ENCODE measurements around the gene SINHCAF. TPM values are rescaled to one million over a fixed set of nuclear protein-coding genes. Genes with fewer than 3 reads are reported as not detected.
A peak's percentile ranks its signal among the peaks of the same experiment; 100 is the strongest.
"Not testable (repeated sequence)": the region's sequence is repeated elsewhere in the genome, so short reads cannot be mapped to it uniquely, and the experiment has no call there.

SINHCAF gene
- total RNA-seq, 8 experiments from 2014 or later = 24.7 to 194 (median 74.6) TPM

DNA sequence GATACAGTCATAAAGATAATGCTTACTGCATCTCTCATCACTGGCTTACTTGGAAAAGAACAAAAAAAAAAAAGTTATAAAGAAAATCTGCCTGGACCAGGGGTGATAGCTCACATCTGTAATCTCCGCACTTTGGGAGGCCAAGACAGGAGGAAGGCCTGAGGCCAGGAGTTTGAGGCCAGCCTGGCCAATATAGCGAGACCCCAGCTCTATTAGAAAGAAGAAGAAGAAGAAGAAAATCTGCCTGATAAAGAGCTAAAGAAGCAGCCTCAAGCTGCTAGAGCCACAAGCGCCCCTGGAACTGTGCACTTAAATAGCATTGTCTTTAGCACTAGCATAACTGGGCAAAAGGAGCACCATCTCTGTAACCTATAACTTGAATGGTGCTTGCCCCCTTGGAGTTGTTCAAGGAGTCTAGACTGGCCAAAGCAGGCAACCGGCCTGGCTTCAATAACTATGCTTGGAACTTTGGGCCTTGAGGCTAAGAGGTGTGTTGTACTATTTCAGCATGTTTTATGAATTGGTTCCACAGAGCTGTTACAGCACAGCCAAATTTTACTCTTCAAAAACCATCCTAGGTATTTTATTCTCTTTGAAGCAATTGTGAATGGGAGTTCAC is 53.2 kb downstream of the SINHCAF start:
- H3K4me1 ChIP-seq (replicated peaks in 1 of 2) = no peaks in the 10 kb centered on the region
- H3K4me3 ChIP-seq = no peak overlapping the region
- H3K27ac ChIP-seq = no peak overlapping the region
- in situ Hi-C loops (cut with MboI; ENCODE audit: low pct_unique_long_range_greater_than_20kb in 2 of 9, low sequenced_read_pairs in 9 of 9, unreplicated experiment in 9 of 9) = loop anchor here in 2 of 9 experiments (25.0 kb wide), 2 partner anchors 365 to 435 kb away; no protein-coding TSS in a partner anchor
- 83 to 100% (median 95%) methylated on average over 1 to 3 of the region's 4 CpGs; no CpG with 5 or more reads in 3 of the 10 experiments for whole genome bisulfite sequencing, 10 experiments
- peak in 1 of 8 experiments; percentile 6 for ATAC-seq (replicated peaks in 6 of 8)

DNA sequence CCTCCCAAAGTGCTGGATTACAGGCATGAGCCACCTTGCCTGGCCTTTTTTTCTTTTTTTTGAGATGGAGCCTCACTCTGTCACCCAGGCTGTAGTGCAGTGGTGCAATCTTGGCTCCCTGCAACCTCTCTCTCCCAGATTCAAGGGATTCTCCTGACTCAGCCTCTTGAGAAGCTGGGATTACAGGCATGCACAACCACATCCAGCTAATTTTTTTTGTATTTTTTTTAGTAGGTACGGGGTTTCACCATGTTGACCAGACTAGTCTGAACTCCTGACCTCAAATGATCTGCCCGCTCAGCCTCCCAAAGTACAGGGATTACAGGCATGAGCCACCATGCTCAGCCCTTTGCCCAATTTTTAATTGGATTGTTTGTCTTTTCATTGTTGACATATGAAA is 58.0 kb downstream of the SINHCAF start:
- in situ Hi-C loops (cut with MboI; ENCODE audit: low pct_unique_long_range_greater_than_20kb in 2 of 9, low sequenced_read_pairs in 9 of 9, unreplicated experiment in 9 of 9) = loop anchor here in 2 of 9 experiments (25.0 kb wide), 2 partner anchors 369 to 431 kb away; no protein-coding TSS in a partner anchor
- 71 to 100% (median 94%) methylated on average over 2 of the region's 2 CpGs; no CpG with 5 or more reads in 1 of the 10 experiments for WGBS, 10 experiments
- no peak for ATAC-seq (replicated peaks in 6 of 8)
- no peak overlapping the region for H3K27ac ChIP-seq
- no peaks in the 10 kb centered on the region for H3K4me1 ChIP-seq (replicated peaks in 1 of 2)
- no peak overlapping the region for H3K4me3 ChIP-seq

DNA sequence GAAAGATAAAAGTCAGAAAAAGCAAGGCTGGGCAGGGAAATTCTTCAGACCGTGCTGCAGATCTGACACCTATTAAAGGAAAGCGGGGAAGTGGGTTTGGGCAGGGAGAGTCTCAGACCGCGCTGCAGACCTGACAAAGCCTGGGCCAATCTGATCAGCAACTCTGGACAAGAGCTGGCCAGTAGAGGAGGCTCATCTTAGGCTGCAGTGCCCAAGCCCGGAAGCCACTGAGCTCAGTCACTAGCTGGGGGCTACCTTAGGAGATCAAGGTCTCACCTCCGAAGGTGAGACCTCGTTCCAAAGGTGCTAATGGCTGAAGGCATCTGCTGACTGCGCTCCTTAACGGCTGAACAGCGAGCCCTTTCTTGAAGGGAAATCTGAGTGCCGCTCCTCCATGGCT is 60.2 kb downstream of the SINHCAF start:
- no peaks in the 10 kb centered on the region for H3K4me1 ChIP-seq (replicated peaks in 1 of 2)
- in situ Hi-C loops (cut with MboI; ENCODE audit: low pct_unique_long_range_greater_than_20kb in 2 of 9, low sequenced_read_pairs in 9 of 9, unreplicated experiment in 9 of 9) = loop anchor here in 2 of 9 experiments (25.0 kb wide), 2 partner anchors 372 to 428 kb away; no protein-coding TSS in a partner anchor
- WGBS, 10 experiments = 33 to 93% (median 88%) methylated on average over 1 to 7 of the region's 11 CpGs; no CpG with 5 or more reads in 1 of the 10 experiments
- no peak for ATAC-seq (replicated peaks in 6 of 8)
- no peak overlapping the region for H3K4me3 ChIP-seq
- H3K27ac ChIP-seq = no peak overlapping the region

DNA sequence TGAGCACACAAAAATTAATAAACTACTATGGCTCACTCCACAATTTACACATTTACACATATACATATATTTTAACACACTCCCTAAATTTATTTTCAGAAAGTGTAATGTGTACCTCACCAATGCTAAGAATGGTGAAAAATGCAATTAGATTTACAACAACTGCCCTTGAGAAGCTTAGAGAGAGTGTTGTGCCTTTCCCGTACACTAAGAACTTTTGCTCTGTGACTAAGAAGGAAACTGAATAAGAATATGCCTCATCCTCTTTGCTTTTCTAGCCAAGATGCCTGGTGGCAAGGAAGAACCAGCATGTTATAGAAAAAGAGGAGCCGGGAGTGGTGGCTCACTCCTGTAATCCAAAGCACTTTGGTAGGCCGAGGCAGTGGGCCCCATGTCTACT is 62.3 kb downstream of the SINHCAF start:
- ATAC-seq (replicated peaks in 6 of 8) = no peak
- in situ Hi-C loops (cut with MboI; ENCODE audit: low pct_unique_long_range_greater_than_20kb in 2 of 9, low sequenced_read_pairs in 9 of 9, unreplicated experiment in 9 of 9) = loop anchor here in 2 of 9 experiments (25.0 kb wide), 2 partner anchors 374 to 426 kb away; no protein-coding TSS in a partner anchor
- 56 to 100% (median 100%) methylated on average over 1 to 3 of the region's 3 CpGs; no CpG with 5 or more reads in 2 of the 10 experiments for WGBS, 10 experiments
- Histone ChIP-seq H3K4me1 (replicated peaks in 1 of 2) (peaks cover 0 to 2% of the 10 kb centered on the region in 2 donors), H3K27ac (no peak overlapping the region), H3K4me3 (no peak overlapping the region)

DNA sequence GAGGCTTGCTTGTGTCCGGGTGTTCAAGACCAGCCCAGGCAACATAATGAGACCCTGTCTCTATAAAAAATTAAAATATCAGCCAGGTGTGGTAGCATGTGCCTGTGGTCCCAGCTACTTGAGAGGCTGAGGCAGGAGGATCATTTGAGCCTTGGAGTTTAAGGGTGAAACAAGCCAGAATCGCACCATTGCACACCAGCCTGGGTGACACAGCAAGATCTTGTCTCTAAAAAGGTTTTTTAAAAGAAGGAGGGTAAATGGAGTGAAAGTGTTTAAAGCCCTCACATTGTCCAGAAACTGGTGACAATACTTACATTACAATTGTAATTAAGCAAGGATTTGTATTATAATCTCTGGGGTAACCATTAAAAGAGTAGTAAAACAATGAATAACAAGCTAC is 64.2 kb downstream of the SINHCAF start:
- H3K4me3 ChIP-seq = no peak overlapping the region
- ATAC-seq (replicated peaks in 6 of 8) = no peak
- in situ Hi-C loops (cut with MboI; ENCODE audit: low pct_unique_long_range_greater_than_20kb in 2 of 9, low sequenced_read_pairs in 9 of 9, unreplicated experiment in 9 of 9) = loop anchor here in 2 of 9 experiments (25.0 kb wide), 2 partner anchors 376 to 424 kb away; no protein-coding TSS in a partner anchor
- 14 to 100% (median 100%) methylated on average over 1 to 2 of the region's 2 CpGs; no CpG with 5 or more reads in 3 of the 10 experiments for WGBS, 10 experiments
- peaks cover 0 to 2% of the 10 kb centered on the region in 2 donors for H3K4me1 ChIP-seq (replicated peaks in 1 of 2)
- no peak overlapping the region for H3K27ac ChIP-seq

DNA sequence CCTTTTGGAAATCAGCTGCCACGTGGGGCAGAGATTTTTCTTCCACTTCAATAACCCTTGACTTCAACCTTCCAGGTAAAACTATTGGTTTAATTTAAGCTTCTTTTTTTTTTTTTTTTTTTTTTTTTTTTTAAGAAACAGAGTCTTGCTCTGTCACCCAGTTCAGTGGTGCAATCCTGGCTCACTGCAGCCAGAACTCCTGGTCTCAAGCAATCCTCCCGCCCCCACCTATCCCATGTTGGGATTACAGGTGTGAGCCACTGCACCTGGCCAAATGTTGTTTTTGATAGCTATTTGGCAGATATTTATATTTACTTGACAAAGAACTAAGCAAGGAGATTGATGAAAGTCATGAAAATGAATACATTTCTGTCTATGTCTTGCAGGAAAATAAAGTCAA is 65.1 kb downstream of the SINHCAF start:
- Histone ChIP-seq H3K4me3 (no peak overlapping the region), H3K27ac (no peak overlapping the region), H3K4me1 (replicated peaks in 1 of 2) (peaks cover 0 to 2% of the 10 kb centered on the region in 2 donors)
- in situ Hi-C loops (cut with MboI; ENCODE audit: low pct_unique_long_range_greater_than_20kb in 2 of 9, low sequenced_read_pairs in 9 of 9, unreplicated experiment in 9 of 9) = loop anchor here in 2 of 9 experiments (25.0 kb wide), 2 partner anchors 376 to 424 kb away; no protein-coding TSS in a partner anchor
- ATAC-seq (replicated peaks in 6 of 8) = no peak
- 13 to 97% (median 73%) methylated on average over 1 to 2 of the region's 2 CpGs; no CpG with 5 or more reads in 1 of the 10 experiments for WGBS, 10 experiments

DNA sequence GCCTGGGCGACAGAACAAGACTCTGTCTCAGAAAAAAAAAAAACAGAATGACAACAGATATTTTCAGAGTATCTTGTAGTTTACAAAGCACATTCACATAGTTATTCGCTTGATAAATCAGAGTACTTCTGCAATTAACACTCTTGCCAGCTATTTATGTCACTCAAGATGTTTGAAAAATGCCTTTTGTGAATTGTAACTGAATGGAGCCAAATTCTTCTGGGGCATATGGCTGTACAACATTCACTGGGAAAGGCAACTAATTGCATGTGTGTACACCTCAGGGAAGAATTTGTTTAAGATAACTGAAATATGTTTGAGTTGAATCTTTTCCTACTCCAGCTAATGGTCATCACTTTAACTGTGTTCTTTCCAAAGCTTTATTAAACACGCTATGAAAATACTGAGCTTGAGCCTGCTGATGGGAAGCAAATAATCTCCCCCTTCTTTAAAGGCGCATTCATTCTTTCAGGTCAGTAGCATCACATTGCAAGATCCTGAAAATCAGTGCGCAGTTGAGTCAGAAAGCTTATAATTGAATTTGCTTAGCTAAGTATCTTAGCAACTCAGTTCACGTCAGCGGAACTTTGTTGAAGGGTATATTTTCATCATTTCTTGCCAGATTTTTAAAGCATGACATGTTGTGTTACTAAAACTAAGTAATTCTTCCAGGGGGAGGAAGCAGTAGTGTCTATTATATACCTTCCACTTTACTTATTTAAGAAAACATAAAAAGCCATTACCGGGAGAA is 66.6 kb downstream of the SINHCAF start:
- WGBS, 10 experiments = 75 to 96% (median 88%) methylated on average over 3 to 8 of the region's 8 CpGs; no CpG with 5 or more reads in 1 of the 10 experiments
- peaks cover 0 to 2% of the 10 kb centered on the region in 2 donors for H3K4me1 ChIP-seq (replicated peaks in 1 of 2)
- ATAC-seq (replicated peaks in 6 of 8) = peak in 1 of 8 experiments; percentile 47
- in situ Hi-C loops (cut with MboI; ENCODE audit: low pct_unique_long_range_greater_than_20kb in 2 of 9, low sequenced_read_pairs in 9 of 9, unreplicated experiment in 9 of 9) = loop anchor here in 2 of 9 experiments (25.0 kb wide), 2 partner anchors 378 to 422 kb away; no protein-coding TSS in a partner anchor
- H3K27ac ChIP-seq = no peak overlapping the region
- no peak overlapping the region for H3K4me3 ChIP-seq

DNA sequence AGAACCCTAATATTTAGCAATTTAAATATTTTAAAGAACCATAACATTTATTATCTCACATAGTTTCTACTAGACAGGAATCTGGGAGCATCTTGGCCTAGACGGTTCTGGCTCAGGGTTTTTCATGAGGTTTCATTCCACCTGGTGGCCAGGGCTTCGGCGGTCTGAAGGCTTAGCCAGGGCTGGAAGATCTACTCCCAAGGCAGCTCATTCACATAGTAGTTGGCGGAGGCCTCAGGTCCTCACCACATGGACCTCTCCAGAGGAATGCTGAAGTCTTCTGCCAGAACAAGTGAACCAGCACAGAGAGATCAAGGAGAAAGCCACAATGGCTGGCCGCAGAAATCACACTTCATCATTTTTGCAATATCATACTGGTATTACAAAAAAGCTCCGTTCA is 68.2 kb downstream of the SINHCAF start:
- H3K4me1 ChIP-seq (replicated peaks in 1 of 2) = peaks cover 0 to 2% of the 10 kb centered on the region in 2 donors
- in situ Hi-C loops (cut with MboI; ENCODE audit: low pct_unique_long_range_greater_than_20kb in 2 of 9, low sequenced_read_pairs in 9 of 9, unreplicated experiment in 9 of 9) = loop anchor here in 2 of 9 experiments (25.0 kb wide), 2 partner anchors 380 to 420 kb away; no protein-coding TSS in a partner anchor
- H3K4me3 ChIP-seq = no peak overlapping the region
- ATAC-seq (replicated peaks in 6 of 8) = no peak
- no peak overlapping the region for H3K27ac ChIP-seq
- WGBS, 10 experiments = 0 to 100% (median 88%) methylated on average over 1 to 5 of the region's 6 CpGs; no CpG with 5 or more reads in 4 of the 10 experiments

DNA sequence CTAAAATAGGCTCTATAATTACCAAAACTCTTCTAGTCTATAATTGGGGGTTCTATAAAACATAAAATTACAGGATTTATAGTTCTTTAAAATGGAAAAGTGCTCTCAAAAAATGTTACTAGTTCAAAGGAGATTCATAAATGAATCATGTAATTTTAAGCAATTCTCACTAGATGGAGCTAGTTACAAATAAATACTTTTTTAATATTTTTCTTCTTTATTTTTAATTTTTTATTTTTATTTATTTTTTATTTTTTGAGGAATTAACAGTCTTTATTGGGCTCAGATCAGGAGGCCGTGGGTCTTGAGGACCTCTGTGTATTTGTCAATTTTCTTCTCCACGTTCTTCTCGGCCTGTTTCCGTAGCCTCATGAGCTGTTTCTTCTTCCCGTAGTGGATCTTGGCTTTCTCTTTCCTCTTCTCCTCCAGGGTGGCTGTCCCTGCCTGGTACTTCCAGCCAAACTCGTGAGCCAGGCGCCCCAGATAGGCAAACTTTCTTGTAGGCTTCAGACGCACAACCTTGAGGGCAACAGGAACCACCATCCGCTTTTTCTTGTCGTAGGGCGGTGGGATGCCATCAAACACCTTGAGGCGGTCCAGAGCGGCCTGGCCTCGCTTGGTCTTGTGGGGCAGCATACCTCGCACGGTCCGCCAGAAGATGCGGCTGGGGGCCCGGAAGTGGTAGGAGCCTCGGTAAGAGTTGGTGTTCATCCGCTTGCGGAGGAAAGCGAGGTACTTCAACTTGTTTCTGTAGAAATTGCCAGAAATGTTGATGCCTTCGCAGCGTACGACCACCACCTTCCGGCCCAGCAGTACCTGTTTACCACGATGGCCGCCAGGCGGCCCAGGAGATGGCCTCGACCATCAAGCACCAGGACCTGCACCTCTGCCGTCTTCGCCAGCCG is 74.0 kb downstream of the SINHCAF start:
- ATAC-seq (replicated peaks in 6 of 8); H3K4me1 ChIP-seq (replicated peaks in 1 of 2); H3K27ac ChIP-seq; H3K4me3 ChIP-seq: not testable (repeated sequence)
- in situ Hi-C loops (cut with MboI; ENCODE audit: low pct_unique_long_range_greater_than_20kb in 2 of 9, low sequenced_read_pairs in 9 of 9, unreplicated experiment in 9 of 9) = loop anchor here in 2 of 9 experiments (25.0 kb wide), 2 partner anchors 385 to 415 kb away; no protein-coding TSS in a partner anchor
- 23 to 99% (median 79%) methylated on average over 4 to 23 of the region's 34 CpGs for WGBS, 10 experiments

DNA sequence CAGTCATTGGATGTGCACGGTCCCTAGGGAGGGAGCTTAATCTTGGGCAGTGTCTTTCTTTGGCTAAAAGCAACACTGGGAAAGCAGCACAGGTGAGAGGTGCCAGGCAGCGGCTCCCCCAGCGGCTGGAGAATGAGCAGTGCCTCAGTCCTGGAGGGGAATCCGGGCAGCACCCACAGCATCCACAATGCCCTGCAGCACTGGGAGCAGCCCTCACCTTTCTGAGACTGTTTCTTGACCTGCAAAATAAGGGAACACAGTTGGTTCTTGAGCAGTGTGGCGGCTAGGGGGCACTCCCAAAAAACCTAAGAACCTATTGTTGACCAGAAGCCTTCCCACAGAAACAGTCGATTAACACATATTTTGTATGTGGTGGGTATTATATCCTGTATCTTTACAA is 75.8 kb downstream of the SINHCAF start:
- ATAC-seq (replicated peaks in 6 of 8) = no peak
- Histone ChIP-seq H3K4me1 (replicated peaks in 1 of 2) (no peaks in the 10 kb centered on the region), H3K4me3 (no peak overlapping the region), H3K27ac (no peak overlapping the region)
- 25 to 94% (median 79%) methylated on average over 1 to 5 of the region's 6 CpGs; no CpG with 5 or more reads in 2 of the 10 experiments for WGBS, 10 experiments
- in situ Hi-C loops (cut with MboI; ENCODE audit: low pct_unique_long_range_greater_than_20kb in 2 of 9, low sequenced_read_pairs in 9 of 9, unreplicated experiment in 9 of 9) = loop anchor here in 2 of 9 experiments (25.0 kb wide), 2 partner anchors 387 to 413 kb away; no protein-coding TSS in a partner anchor

DNA sequence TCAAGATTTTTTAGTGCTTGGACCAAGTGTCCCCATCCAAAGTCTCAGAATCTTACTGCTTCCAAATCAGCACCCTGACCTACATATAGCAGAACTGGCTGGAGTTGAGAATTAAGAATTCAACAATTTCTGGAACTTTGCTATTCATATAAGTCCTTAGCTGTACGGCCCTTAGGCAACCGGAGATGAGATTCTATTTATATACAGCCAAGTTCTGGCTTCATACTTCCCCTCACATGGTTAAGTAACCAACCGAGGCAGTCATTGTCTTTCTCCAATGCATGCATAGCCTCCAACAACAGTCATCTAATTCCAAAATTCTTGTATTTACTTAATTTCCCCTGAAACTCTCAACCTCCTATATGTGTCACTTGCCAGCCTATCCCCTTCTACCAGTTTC is 76.6 kb downstream of the SINHCAF start:
- WGBS, 10 experiments = 0 to 97% (median 75%) methylated on average over 1 to 3 of the region's 3 CpGs; no CpG with 5 or more reads in 3 of the 10 experiments
- no peak for ATAC-seq (replicated peaks in 6 of 8)
- Histone ChIP-seq H3K4me1 (replicated peaks in 1 of 2) (no peaks in the 10 kb centered on the region), H3K27ac (no peak overlapping the region), H3K4me3 (no peak overlapping the region)
- in situ Hi-C loops (cut with MboI; ENCODE audit: low pct_unique_long_range_greater_than_20kb in 2 of 9, low sequenced_read_pairs in 9 of 9, unreplicated experiment in 9 of 9) = loop anchor here in 3 of 9 experiments (25.0 kb wide), 2 partner anchors 387 to 412 kb away; no protein-coding TSS in a partner anchor

DNA sequence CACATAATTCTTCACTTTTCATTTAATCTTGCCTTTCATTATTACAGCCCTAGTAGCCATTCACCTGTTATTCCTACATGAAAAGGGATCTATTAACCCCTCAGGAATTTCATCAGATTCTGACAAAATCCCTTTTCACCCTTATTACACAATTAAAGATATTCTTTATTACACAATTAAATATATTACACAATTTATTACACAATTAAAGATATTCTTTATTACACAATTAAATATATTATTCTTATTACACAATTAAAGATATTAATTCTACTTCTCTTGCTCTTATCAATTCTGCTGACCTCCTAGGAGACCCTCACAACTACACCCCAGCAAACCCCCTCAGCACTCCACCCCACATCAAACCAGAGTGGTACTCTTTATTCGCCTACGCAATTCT is 77.1 kb downstream of the SINHCAF start:
- Histone ChIP-seq H3K27ac (no peak overlapping the region), H3K4me1 (replicated peaks in 1 of 2) (no peaks in the 10 kb centered on the region), H3K4me3 (no peak overlapping the region)
- 67 to 100% (median 100%) methylated on average over 1 to 2 of the region's 2 CpGs; no CpG with 5 or more reads in 4 of the 10 experiments for WGBS, 10 experiments
- ATAC-seq (replicated peaks in 6 of 8) = no peak
- in situ Hi-C loops (cut with MboI; ENCODE audit: low pct_unique_long_range_greater_than_20kb in 2 of 9, low sequenced_read_pairs in 9 of 9, unreplicated experiment in 9 of 9) = loop anchor here in 3 of 9 experiments (25.0 kb wide), 2 partner anchors 387 to 412 kb away; no protein-coding TSS in a partner anchor

Data from motor neuron (in vitro differentiated cells).